ENCODE results near the gene KASH5.

The KASH5 gene, protein sequence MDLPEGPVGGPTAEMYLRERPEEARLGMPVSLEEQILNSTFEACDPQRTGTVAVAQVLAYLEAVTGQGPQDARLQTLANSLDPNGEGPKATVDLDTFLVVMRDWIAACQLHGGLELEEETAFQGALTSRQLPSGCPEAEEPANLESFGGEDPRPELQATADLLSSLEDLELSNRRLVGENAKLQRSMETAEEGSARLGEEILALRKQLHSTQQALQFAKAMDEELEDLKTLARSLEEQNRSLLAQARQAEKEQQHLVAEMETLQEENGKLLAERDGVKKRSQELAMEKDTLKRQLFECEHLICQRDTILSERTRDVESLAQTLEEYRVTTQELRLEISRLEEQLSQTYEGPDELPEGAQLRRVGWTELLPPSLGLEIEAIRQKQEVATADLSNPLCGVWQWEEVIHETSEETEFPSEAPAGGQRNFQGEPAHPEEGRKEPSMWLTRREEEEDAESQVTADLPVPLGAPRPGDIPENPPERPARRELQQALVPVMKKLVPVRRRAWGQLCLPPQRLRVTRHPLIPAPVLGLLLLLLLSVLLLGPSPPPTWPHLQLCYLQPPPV

DNA sequence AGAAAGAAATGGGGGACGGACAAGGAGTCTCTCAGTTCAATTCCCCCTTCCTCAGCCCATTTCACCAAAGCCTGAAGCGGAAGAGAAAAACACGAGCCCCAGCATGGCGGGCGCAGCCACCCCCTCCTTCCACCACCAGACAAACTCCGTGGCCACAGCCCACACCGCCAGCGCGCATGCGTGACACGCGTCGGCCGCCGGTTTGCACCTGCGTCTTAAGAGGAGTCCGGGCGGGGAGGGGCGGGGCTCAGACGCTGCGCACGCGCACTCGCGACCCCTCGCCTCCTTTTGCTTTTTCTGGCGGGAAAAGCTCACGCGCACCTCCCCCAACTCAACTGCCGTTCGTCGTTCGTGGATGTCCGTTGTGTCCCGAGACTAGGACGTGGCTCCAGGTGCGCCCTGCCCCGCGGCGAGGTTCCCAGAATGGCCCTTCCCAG, at the start of gene KASH5:
KASH5 (plus strand) TSS at position 314 of the 437 bp plus-strand sequence. CDS start 2,635 bp downstream, outside the sequence.
- peak; percentile 32 for DNase-seq (ENCODE audit: low read depth)

DNA sequence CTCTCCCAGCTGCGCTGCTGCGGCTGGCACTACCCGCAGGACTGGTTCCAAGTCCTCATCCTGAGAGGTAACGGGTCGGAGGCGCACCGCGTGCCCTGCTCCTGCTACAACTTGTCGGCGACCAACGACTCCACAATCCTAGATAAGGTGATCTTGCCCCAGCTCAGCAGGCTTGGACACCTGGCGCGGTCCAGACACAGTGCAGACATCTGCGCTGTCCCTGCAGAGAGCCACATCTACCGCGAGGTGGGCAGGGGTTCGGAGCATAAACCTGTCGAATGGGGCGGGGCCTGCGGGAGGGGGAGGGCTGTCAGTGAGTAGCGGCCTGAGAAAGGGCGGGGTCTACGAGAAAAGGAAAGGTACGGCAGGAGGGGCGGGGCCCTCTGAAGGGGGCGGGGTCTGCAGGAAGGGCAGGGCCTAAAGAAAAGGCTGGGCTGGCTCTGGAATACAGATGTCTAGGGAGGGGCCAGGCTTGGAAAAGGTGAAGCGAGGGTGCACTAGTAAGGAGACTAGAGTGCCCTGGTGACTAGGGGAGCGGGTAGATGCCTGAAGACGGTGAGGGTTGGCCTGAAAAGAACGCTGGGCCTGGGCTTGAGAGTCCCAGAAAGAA, 49.3 kb upstream of the KASH5 start:
- DNase-seq (ENCODE audit: low read depth), result no peak

DNA sequence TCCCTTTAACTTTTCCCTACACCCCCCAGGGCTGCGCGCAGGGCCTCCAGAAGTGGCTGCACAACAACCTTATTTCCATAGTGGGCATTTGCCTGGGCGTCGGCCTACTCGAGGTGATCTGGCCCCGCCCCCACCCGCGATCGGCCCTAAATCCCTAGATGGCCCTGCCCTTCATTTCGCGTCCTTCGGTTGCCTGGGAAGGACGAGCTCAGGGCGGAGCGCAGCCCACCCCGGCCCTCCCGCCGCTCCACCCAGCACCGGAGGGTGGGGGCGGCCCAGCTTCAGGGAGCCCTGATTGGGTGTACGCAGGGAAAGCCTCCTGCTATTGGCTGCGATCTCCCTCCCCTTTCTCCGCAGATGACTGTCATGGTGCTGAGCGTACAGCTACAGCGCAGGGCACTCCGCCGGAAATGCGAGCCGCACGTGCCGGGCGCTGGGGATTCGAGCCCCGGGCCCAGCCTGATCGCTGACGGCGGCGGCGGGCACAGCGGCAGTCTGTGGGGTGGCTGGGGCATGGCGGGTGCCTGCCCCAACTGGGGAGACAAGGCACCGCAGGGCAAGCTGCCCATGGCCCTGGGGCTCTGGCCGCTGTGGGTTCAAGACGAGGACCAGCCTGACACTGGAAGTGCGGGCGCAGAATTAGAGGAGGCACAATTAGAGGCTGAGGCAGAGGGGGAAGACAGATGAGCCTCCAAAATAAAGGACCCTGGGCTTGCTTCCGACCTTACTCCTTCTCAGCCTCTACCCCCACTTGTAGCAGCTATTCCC, 48.6 kb upstream of the KASH5 start:
- DNase-seq (ENCODE audit: low read depth), result peak; percentile 43

DNA sequence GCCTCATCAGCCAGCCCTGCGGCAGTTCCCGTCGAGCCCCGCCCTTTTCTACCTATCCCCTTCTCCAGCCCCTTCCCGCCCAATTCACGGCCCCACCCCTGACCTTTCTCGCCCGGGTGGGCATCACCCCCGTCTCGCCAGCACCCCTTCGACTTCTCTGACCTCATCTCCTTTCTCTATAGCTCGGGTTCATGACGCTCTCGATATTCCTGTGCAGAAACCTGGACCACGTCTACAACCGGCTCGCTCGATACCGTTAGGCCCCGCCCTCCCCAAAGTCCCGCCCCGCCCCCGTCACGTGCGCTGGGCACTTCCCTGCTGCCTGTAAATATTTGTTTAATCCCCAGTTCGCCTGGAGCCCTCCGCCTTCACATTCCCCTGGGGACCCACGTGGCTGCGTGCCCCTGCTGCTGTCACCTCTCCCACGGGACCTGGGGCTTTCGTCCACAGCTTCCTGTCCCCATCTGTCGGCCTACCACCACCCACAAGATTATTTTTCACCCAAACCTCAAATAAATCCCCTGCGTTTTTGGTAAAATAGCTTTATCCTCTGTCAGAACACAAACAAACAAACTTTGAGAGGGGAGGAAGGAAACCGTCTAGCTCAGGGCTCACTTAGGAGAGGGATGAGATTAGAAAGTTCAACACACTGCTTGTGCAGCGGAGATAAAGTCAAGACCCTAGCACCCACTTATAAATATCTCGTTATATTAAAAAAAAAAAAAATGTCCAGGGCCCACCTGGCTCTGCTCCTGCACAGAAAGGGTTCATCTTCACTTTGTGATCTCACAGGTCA, 47.8 kb upstream of the KASH5 start:
- DNase-seq (ENCODE audit: low read depth), result no peak

DNA sequence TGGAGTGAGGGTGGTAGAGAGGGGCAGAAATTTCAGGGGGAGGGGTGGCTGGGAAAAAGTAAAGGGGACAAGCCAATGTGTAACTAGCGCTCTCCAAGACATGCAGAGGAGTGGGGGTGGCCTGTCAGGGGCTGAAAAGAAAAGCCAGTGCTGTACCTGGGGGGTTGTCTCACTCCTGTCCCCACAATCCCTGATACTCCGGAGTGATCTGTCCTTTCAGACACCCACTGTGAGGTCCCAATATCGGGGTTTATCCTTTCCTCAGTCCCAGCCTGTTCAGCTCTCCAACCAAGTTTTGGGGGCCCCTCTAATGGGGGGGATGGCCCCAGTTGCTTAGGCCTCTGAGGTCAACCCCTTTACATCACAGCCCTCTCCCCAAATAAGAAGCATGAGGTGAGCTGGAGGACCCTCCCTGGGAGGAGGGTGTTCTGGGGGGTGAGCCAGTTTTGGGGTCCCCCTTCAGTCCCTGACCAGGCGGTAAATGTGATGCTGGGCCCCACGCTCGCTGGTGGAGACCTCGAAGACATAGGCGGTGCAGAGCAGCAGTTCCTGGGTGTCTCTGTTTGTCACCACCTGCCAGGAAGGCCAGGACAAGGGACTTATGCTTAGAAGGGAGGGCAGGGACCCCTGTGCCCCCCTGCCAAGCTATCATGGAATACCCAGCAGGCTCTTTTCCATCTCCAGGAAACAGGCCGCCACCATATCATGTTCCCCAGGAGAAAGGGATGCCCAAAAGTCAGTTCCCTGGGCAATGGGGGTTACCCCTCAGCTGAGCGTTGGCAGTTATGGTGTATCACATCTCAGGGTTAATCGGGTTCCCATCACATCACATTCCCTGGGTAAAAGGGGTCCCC, 47.0 kb upstream of the KASH5 start:
- DNase-seq (ENCODE audit: low read depth), result no peak

DNA sequence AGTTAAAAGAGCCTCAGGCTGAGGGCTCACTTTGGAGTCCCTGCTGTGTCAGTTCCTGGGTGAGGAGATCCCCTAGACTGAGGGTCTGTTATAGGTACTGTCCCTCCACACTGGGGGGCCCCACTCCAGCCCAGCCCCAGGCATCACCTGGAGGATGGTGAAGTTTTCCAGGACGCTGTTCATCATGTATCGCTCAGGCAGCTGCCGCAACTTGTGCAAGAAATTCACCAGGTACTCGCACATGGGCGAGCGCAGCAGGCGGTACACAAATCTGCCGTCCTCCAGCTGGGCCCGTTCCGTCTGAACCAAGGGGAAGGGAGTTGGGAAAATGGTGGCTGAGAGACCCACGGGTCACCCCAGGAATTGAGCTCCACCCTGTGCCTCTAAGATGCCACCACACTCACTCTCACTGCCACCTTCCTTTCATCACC, 45.7 kb upstream of the KASH5 start:
- DNase-seq (ENCODE audit: low read depth), result no peak

DNA sequence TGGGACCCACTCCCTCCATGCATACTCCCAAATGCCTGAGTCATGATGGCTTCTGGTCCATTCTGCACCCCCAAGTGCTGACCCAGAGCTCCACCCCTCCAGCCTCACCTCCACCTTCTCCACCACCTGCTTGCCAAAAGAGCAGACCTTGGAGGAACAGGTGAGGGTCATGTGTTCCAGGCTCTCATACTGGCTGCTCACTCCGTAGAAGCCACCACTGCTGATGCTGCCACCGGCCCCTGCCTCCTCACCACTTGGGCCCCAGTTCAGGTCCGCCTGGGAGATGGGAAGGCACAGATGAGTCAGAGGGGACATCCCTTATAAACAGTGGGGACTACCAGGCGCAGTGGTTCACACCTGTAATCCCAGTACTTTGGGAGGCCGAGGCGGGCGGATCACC, 44.9 kb upstream of the KASH5 start:
- DNase-seq (ENCODE audit: low read depth), result no peak

DNA sequence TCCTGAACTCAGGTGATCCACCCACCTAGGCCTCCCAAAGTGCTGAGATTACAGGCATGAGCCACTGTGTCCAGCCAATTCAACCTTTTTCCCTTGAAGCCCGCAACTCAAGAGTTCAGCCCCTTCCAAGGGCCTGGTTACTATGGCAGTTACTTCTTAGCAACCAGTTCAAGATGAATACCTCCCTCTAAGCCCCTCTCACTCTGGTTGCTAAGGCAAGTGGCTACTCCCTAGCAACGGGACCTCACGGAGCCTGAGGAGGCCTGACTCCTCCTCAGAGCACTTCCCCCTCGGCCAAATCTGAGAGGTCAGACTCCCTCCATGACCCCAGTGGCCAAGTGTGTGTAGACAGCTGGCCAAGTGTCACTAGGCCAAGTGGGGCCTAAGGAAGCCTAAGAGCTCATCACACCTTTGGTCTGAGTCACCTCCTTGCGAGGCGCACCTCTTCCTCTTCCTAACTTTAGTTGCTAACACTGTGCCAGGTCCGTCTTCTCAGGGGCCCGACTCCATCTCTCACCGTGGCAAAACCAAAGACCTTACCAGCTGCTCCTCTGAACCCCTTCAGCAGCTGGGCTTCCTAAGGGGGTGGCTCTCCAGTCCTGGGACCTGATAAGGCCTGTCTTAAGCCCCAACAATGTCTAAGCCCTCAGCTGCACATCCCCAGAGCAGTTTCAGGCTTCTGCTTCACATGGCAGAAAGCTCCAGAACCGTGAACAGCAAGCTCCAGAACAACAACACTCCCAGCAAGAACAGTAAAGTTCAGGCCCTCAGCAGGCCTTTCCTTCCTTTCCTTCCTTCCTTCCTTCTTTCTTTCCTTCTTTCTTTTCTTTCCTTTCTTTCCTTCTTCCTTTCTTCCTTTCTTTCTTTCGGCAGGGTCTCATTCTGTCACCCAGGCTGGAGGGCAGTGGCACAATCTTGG, 43.3 kb upstream of the KASH5 start:
- no peak for DNase-seq (ENCODE audit: low read depth)

DNA sequence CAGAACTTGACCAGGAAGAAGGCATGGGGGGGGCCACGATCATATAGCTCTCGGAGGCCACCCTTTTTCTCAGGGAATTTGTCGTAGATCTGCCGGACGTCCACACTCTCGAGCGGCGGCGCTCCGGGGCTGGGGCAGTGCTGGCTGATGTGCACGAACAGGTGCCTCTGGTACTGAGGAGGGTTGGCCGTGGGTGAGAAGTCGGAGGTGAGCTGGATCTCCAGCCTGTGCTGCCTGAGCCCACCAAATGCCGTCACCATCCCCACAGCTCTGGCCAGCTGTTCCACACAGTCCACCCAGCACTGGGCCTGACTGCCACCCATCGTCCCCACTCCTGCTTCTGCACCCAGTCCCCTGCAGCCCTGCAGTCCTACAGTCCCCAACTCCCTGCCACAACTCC, 40.9 kb upstream of the KASH5 start:
- DNase-seq (ENCODE audit: low read depth), result no peak

DNA sequence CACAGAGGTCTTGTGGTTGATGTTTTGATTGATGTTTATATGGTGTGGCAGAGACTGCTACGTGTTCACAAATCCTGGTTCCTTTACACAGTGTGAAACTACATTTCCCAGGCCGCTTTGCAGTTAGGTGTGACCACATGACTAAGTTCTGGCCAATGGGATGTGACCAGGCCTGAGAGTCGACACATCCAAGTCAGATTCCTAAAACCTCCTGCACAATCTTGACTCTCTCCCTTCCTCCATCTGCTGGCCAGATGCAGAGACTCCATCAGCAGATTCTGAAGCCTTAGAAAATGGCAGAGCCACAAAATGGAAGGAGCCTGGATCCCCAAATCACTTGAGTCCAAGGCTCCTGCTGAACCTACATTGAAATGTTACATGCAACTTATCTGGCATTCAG, 40.2 kb upstream of the KASH5 start:
- peak; percentile 72 for DNase-seq (ENCODE audit: low read depth)

DNA sequence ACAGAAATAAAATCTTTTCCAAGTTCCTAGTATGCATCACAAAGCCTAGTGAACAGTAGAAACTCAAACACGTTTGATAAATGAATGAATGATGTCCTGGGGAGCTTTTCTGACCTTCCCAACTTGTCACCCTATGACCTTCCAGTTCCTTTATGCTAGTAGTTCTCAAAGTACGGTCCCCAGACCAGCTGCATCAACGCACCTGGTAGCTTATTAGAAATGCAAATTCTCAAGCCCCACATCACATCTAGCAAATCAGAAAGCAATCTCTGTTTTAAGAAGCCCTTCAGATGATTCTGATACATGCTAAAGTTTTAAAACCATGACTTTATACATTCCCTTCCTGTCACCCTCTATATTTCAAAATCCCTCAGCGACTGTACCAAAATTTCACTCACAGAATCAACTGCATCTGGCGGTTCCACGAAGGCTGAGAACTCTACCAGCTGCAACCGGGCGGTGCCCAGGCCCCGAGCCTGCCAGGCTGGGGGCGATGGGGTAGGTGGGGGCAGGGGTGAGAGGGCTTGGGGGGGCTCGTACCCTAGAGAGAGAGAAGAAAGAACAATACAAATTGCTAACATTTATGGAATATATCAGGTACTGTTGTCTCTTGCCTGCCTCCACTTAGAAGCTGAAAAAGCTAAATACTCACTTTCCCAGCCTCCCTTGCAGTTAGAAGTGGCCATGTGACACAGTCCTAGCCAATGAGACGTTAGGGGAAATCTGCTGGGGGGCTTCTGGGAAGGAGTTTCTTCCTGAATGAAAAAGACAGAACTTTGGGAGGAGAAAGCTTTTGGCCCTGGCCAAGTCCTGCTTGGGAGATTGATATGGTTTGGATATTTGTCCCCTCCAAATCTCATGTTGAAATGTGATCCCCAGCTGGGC, 39.5 kb upstream of the KASH5 start:
- DNase-seq (ENCODE audit: low read depth), result no peak

DNA sequence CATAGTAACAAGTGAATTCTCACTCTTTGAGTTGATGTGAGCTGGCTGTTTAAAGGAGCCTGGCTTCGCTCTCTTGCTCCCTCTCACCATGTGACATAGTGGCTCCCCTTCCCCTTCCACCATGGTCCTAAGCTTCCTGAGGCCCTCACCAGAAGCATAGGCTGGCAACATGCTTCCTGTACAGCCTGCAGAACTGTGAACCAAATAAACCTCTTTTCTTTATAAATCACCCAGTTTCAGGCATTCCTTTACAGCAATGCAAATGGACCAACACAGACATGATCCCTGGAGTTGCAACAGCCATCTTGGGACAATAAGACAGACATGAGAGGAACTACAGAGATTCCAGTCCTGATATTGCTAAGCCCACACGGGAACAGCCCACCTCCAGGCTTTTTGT, 38.5 kb upstream of the KASH5 start:
- DNase-seq (ENCODE audit: low read depth), result no peak

DNA sequence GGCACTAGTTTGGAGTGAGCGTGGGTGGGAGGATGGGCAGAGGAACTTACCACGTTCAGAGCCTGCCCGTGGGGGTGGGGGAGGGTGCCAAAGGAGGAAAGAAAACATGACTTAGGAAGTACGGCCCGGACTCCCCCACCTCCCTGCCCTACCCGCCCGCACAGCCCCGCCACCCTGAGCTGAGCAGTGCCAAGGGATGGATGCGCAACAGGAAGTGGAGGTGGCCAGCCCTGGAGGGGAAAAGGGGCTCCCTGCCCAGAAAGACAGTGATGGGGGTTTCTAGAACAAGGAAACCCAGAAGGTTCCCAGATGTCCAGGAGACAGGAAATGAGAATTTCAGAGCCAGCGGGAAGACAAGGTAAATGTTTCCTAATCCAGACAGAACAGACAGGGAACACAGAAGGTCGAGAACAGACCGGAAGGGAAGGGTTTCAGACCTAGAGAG, 32.1 kb upstream of the KASH5 start:
- DNase-seq (ENCODE audit: low read depth), result peak; percentile 27

DNA sequence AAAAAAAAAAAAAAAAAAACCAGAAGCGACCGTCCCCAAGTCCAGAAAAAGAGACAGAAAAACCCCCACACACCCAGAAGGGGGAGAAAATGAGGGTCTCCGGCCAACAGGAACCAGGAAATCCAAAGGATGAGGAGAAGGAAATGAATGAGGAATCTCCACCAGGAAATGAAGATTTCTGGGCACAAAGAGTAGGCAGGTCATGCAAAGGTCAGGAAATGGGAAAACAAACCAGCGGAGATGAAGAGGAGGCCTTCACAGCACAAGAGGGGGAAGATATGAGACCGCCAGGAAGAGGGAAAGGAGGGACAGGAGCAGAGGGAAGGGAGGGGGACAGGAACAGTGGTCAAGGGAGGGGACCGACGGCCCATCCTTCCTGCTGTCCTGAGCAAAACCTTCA, 31.7 kb upstream of the KASH5 start:
- DNase-seq (ENCODE audit: low read depth), result no peak

DNA sequence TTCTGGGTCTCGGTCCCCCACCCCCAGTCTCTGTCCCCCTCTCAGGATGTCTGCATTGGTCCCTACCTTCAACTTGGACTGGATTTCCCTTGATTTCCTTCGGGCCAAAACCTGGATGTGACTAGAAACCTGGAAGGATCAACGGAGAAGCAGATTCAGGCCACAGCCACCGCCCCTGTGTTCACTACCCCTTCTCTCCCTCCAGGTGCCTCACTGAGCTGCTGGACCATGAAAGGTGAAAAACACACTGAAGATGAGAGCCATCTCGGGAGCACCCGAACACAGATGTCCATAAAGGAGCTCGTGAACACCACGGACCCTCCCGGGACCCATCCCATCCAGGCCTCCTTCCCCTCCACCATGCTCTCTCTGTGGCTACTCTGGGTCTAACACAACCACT, 30.9 kb upstream of the KASH5 start:
- DNase-seq (ENCODE audit: low read depth), result no peak

DNA sequence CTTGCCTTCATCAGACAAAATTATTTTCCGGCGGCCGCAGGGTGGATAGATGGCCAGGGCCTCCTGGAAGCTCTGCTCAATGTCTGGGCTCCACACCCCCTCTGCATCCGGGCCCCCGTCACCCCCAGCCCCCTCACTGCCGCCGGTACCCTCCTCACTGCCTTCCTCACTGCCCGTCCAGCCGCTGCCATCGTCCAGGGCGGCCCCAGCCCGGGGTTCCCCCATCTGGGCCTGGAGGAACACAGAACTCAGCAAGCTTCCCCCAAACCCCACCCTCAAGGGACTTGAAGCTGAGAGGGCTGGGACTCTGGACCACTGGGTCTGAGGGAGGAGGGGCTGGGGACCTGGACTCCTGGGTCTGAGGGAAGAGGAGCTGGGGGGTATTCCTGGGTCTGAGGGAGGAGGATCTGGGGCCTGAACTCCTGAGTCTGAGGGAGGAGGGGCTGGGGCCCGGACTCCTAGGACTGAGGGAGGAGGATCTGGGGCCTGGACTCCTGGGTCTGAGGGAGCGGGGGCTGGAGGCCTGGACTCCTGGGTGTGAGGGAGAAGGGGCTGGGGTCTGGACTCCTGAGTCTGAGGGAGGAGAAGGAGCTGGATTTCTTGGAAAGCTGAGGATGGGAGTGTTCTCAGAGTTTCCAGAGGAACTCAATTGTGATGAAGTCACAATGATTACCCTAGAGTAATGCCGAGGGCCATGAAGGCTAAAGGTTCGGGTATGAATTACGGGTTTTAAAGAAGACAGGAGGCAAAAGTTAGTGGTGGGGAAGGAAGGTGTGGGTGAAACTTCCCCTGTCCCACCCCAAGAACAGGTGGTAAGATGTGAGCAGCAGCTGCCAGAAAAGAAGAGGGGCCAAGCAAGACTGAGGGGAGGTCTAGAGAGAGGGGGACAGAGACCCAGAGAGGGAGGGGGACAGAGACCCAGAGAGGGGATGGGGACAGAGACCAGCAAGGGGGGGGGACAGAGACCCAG, 27.9 kb upstream of the KASH5 start:
- no peak for DNase-seq (ENCODE audit: low read depth)

DNA sequence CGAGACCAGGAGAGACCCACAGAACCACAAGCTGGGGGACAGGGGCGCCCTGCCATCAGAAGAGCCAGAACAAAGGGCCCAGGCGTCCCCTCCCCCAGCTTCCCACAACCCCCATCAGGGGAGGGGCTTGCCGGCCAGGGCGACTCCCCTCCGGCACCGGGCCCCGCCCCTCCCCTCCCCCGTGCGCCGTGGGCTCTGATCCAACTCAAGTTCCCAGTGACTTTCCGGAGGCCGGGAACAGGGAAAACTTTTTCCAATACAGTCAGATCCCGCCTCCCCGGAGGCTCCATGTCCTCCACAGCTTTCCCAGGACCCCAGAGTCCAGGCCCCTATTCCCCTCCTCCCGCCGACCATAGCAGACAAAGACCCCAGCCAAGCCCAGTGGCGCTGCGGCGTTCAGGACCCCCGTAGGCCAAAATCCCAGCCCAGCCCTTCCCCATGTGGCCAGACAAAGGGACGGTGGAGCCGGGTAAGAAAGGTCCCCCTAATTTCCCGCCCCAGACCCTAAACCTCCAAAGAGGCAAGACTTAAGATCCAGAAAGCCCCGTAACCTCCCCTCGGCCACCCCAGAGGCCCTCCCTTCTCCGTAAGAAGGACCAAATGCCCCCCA, 26.5 kb upstream of the KASH5 start:
- DNase-seq (ENCODE audit: low read depth), result peak; percentile 72
